ENCODE results near the gene CIT. TPM values are rescaled to one million over a fixed set of nuclear protein-coding genes. Genes with fewer than 3 reads are reported as not detected.

CIT gene
- polyA plus RNA-seq, 3 donors: 0.03 TPM; not detected in 2

GRCh38 chr12:119826661-119827445 lies 50.3 kb downstream of the CIT start:
- Histone ChIP-seq H3K4me3 (replicated peaks in 1 of 3; ENCODE audit: low read depth in 2 of 3, low read length in 3 of 3) (no peak overlapping the region), H3K79me2 (ENCODE audit: insufficient read depth, low read length) (no peaks in the 10 kb centered on the region), H3K9ac (ENCODE audit: insufficient read depth, low read length, poor library complexity, severe bottlenecking) (no peak overlapping the region), H4K20me1 (ENCODE audit: insufficient read depth, low read length) (no peaks in the 10 kb centered on the region), H3K4me1 (ENCODE audit: control insufficient read depth in 1 of 2, insufficient read depth in 2 of 2, low read length in 2 of 2) (no peaks in the 10 kb centered on the region), H3K27ac (ENCODE audit: low read depth in 1 of 2, low read length in 2 of 2) (no peak overlapping the region), H2AFZ (ENCODE audit: insufficient read depth, low read depth, low read length, poor library complexity, severe bottlenecking) (no peak overlapping the region), H3K4me2 (replicated peaks; ENCODE audit: extremely low read depth, low read length, poor library complexity, severe bottlenecking) (no peak overlapping the region), H3K27me3 (ENCODE audit: control insufficient read depth in 2 of 2, insufficient read depth in 2 of 2, low read length in 2 of 2) (no peaks in the 10 kb centered on the region), H3K36me3 (replicated peaks in 1 of 2; ENCODE audit: control insufficient read depth in 1 of 2, insufficient read depth in 2 of 2, low read length in 2 of 2) (peaks cover 27 to 74% of the 10 kb centered on the region in 2 donors), H3K9me3 (replicated peaks in 1 of 2; ENCODE audit: control insufficient read depth in 1 of 2, insufficient read depth in 1 of 2, low read length in 2 of 2) (no peaks in the 10 kb centered on the region)
- no peak for DNase-seq
- peaks cover 57 to 85% of the 10 kb centered on the region in 2 donors for H3K36me3 Mint-ChIP-seq
- 71% methylated on average over 1 of the region's 6 CpGs for WGBS (ENCODE audit: insufficient coverage)
- no peaks in the 10 kb centered on the region for H3K4me1 Mint-ChIP-seq
- no peaks in the 10 kb centered on the region for H3K27me3 Mint-ChIP-seq (ENCODE audit: low read depth in 3 of 3)
- no peak overlapping the region for H3K27ac Mint-ChIP-seq
- no peak for TF ChIP-seq CTCF (IDR thresholded peaks at IDR 0.05)
- H3K9me3 Mint-ChIP-seq: peaks cover 0 to 3% (median 0%) of the 10 kb centered on the region in 7 donors
- intact Hi-C loops (cut with micrococcal nuclease): no loop called here
- H3K4me3 Mint-ChIP-seq: no peak overlapping the region

- H3K9me3 Mint-ChIP-seq: peaks cover 0 to 3% (median 0%) of the 10 kb centered on the region in 7 donors
- Histone ChIP-seq H3K9ac (ENCODE audit: insufficient read depth, low read length, poor library complexity, severe bottlenecking) (no peak overlapping the region), H3K4me3 (replicated peaks in 1 of 3; ENCODE audit: low read depth in 2 of 3, low read length in 3 of 3) (no peak overlapping the region), H2AFZ (ENCODE audit: insufficient read depth, low read depth, low read length, poor library complexity, severe bottlenecking) (no peak overlapping the region), H3K4me2 (replicated peaks; ENCODE audit: extremely low read depth, low read length, poor library complexity, severe bottlenecking) (no peak overlapping the region), H3K36me3 (replicated peaks in 1 of 2; ENCODE audit: control insufficient read depth in 1 of 2, insufficient read depth in 2 of 2, low read length in 2 of 2) (peaks cover 26 to 66% of the 10 kb centered on the region in 2 donors), H4K20me1 (ENCODE audit: insufficient read depth, low read length) (no peaks in the 10 kb centered on the region), H3K4me1 (ENCODE audit: control insufficient read depth in 1 of 2, insufficient read depth in 2 of 2, low read length in 2 of 2) (no peaks in the 10 kb centered on the region), H3K79me2 (ENCODE audit: insufficient read depth, low read length) (no peaks in the 10 kb centered on the region), H3K9me3 (replicated peaks in 1 of 2; ENCODE audit: control insufficient read depth in 1 of 2, insufficient read depth in 1 of 2, low read length in 2 of 2) (no peaks in the 10 kb centered on the region), H3K27me3 (ENCODE audit: control insufficient read depth in 2 of 2, insufficient read depth in 2 of 2, low read length in 2 of 2) (no peaks in the 10 kb centered on the region), H3K27ac (ENCODE audit: low read depth in 1 of 2, low read length in 2 of 2) (no peak overlapping the region)
- TF ChIP-seq CTCF (IDR thresholded peaks at IDR 0.05): no peak
- DNase-seq: no peak
- H3K4me1 Mint-ChIP-seq: no peaks in the 10 kb centered on the region
- peak overlapping the region in 2 of 7 donors; percentile 12 to 35 for H3K27ac Mint-ChIP-seq
- intact Hi-C loops (cut with micrococcal nuclease): no loop called here
- H3K36me3 Mint-ChIP-seq: peaks cover 52 to 85% of the 10 kb centered on the region in 2 donors
- no peaks in the 10 kb centered on the region for H3K27me3 Mint-ChIP-seq (ENCODE audit: low read depth in 3 of 3)
- no peak overlapping the region for H3K4me3 Mint-ChIP-seq
- WGBS (ENCODE audit: insufficient coverage): 94% methylated on average over 2 of the region's 7 CpGs
Measured at GRCh38 chr12:119825262-119825661, 51.9 kb downstream of the CIT start.
